BJ (cell line): ENCODE data around the gene LDLRAD1. TPM values are rescaled to one million over a fixed set of nuclear protein-coding genes. Genes with fewer than 3 reads are reported as not detected.

Experiments
- CTCF ChIA-PET: fragments of 350-600 bp; formaldehyde crosslinking; extraction: SDS; loops from one replicate; lab custom pipeline; 2021; ENCODE audit warnings: antibody characterized with exemption, inconsistent platforms; lab: Yijun Ruan, JAX
- POLR2A ChIA-PET: fragments of 300-600 bp; sonication (Branson Sonifier 250); formaldehyde crosslinking; extraction: SDS; loops from one replicate; lab custom pipeline; 2021; ENCODE audit warnings: antibody characterized with exemption; lab: Charles Lee
- DNase-seq: peaks from one replicate; pipeline ENCODE4 v3.0.0-alpha.2; 2011; ENCODE audit warnings: low read depth
- H3K27me3 ChIP-seq: 2 replicates; pipeline ENCODE4 v1.6.0; 2011; ENCODE audit warnings: low read length; ENCODE audit not compliant: control insufficient read depth, insufficient read depth
- H3K36me3 ChIP-seq: 2 replicates; pipeline ENCODE4 v1.5.1; 2011; ENCODE audit warnings: low read length; ENCODE audit not compliant: control insufficient read depth, insufficient read depth
- H3K4me3 ChIP-seq: 2 replicates; pipeline ENCODE4 v1.5.1; 2011; ENCODE audit warnings: low read depth, mild to moderate bottlenecking, control low read depth, low read length
- polyA plus RNA-seq: library from polyadenylated mRNA; depleted of rRNA; stranded (reverse); fragments of >200 nt; gene quantifications from 2 replicates; pipeline ENCODE4 v1.2.3, GENCODE V29; 2011
- TF ChIP-seq, protein P1 (sequence below): IDR thresholded peaks from 2 replicates; pipeline ENCODE4 v1.5.1; 2011; ENCODE audit warnings: low read depth, mild to moderate bottlenecking, control low read depth, inconsistent platforms, low read length, moderate library complexity; ENCODE audit not compliant: insufficient read depth

Gene LDLRAD1
- polyA plus RNA-seq, 1 experiment, result not detected

DNA sequence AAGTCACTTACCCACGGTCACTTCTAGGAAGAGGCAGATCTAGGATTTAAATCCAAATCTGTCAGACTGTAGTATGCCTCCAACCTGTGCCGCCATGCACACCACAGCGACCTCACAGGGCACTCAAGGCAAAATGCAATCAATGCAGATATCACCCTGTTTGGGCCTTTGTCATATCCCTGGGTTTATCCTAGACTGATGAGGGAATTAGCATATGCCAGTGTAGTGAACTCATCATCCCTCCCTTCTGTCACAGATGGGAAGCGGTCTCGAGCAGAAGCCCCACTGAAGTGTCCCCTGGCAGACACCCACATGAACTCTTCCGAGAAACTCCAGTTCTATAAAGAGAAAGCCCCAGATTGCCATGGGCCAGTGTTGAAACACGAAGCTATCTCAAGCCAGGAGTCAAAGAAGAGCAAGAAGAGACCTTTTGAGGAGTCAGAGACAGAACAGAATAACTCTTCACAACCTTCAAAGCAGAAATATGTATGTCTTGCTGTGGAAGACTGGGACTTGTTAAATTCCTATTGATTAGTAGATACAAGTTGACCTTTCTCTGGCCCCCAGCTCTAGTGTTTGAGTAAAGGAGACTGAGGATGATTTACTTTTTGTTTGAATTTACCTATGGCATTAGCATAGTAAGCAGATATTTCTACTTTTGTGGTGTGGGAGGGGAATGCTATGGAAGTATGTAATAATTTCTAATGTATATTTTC is 50.4 kb downstream of the LDLRAD1 start:
- Histone ChIP-seq H3K27me3 (no peaks in the 10 kb centered on the region), H3K36me3 (peaks cover 13% of the 10 kb centered on the region), H3K4me3 (no peak overlapping the region)
- DNase-seq, result no peak
- ChIA-PET CTCF (interaction anchor here (1.1 kb wide), 1 partner anchor 107 kb away, joined by 3 read pairs; no protein-coding TSS in a partner anchor), POLR2A (no interaction called here)
- TF ChIP-seq, protein P1, sequence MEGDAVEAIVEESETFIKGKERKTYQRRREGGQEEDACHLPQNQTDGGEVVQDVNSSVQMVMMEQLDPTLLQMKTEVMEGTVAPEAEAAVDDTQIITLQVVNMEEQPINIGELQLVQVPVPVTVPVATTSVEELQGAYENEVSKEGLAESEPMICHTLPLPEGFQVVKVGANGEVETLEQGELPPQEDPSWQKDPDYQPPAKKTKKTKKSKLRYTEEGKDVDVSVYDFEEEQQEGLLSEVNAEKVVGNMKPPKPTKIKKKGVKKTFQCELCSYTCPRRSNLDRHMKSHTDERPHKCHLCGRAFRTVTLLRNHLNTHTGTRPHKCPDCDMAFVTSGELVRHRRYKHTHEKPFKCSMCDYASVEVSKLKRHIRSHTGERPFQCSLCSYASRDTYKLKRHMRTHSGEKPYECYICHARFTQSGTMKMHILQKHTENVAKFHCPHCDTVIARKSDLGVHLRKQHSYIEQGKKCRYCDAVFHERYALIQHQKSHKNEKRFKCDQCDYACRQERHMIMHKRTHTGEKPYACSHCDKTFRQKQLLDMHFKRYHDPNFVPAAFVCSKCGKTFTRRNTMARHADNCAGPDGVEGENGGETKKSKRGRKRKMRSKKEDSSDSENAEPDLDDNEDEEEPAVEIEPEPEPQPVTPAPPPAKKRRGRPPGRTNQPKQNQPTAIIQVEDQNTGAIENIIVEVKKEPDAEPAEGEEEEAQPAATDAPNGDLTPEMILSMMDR, result no peak

DNA sequence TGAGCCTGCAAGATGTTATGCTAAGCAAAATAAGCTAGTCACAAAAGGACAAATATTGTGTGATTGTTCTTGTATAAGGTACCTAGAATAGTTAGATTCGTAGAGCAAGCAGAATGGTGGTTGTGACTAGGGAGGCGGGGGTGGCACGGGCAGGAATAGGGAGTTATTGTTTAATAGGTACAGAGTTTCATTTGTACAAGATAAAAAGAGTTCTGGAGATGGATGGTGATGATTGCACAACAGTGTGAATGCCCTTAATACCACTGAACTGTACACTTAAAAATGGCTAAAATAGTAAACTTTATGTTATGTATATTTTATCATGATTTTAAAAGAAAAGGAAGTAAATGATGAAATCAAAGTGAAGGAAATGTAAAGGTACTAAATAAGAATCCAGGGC is 51.2 kb downstream of the LDLRAD1 start:
- ChIA-PET POLR2A (no interaction called here), CTCF (no interaction called here)
- no peak for DNase-seq
- Histone ChIP-seq H3K27me3 (no peaks in the 10 kb centered on the region), H3K36me3 (peaks cover 14% of the 10 kb centered on the region), H3K4me3 (no peak overlapping the region)
- TF ChIP-seq, protein P1, result no peak

DNA sequence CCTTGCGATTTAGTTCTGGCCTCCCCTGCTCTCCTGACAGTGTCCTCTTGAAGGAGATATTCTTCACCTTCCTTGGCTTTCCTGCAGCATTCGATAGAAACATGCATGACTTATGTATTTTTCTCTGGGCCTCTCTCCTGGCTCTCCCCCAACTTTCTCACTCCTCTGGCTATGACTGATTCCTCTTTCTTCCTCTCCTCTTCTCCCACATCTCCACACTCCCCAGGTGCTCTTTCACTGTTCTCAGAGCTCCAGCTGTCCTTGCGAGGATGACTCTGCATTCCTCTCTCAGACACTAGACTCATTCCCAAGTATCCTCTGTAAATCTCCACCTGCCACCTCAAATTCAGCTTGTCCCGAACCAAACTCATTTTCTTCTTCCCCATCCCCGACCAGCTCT is 53.9 kb downstream of the LDLRAD1 start:
- DNase-seq, result no peak

DNA sequence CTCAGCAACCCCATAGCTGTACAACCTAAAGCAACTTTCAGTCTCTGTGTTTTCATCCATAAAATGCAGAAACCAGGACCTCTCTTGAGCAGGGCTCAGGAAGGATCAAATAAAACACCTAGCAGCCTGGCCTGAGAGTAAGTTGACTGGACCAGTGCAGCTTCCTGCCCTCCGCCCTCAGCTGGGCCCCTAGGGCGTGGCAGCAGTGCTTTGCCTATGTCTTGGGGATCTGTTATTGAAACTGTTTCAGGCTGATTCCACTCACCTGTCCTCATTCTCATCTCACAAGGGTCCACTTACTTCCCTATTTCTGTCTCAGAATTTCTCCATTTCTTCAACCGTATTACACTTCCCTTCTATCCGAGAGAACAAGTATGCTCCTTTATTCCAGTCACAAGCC is 54.5 kb downstream of the LDLRAD1 start:
- POLR2A ChIA-PET, result no interaction called here
- Histone ChIP-seq H3K27me3 (no peaks in the 10 kb centered on the region), H3K36me3 (peaks cover 15% of the 10 kb centered on the region), H3K4me3 (no peak overlapping the region)
- TF ChIP-seq, protein P1, result no peak
- CTCF ChIA-PET, result interaction anchor here (1.0 to 1.7 kb wide), 2 partner anchors 10 to 15 kb away, joined by 3 to 6 read pairs; no protein-coding TSS in a partner anchor
- no peak for DNase-seq

More for the DNA sequence above, 53.9 kb downstream of the LDLRAD1 start:
- Histone ChIP-seq H3K27me3 (no peaks in the 10 kb centered on the region), H3K36me3 (peaks cover 15% of the 10 kb centered on the region), H3K4me3 (no peak overlapping the region)
- TF ChIP-seq, protein P1, result no peak
- ChIA-PET POLR2A (no interaction called here), CTCF (interaction anchor here (1.7 kb wide), 1 partner anchor 15 kb away, joined by 6 read pairs; no protein-coding TSS in a partner anchor)

DNA sequence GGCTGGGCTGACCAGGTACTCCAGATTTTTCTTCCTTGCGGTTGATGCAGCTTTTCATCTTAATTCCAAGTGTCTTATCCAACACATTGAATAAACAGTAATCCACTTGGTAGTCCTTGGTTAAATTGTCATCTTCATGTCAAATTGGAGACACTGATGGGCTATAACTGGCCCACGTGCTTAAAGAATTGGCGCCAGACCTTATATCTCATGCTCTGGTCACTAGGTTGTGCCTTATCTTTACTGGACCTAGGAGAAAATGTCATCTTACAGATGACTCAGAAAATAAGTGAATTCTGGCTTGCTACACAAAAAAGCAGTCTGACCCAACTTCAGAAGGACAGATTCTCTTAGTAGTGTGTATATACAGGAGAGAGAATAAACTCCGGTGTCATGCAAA is 55.6 kb downstream of the LDLRAD1 start:
- ChIA-PET POLR2A (no interaction called here), CTCF (interaction anchor here (0.5 to 1.7 kb wide), 2 partner anchors 14 to 39 kb away, joined by 3 to 6 read pairs; no protein-coding TSS in a partner anchor)
- peaks cover 13% of the 10 kb centered on the region for H3K36me3 ChIP-seq
- no peak for DNase-seq
- TF ChIP-seq, protein P1, result no peak
- no peaks in the 10 kb centered on the region for H3K27me3 ChIP-seq
- no peak overlapping the region for H3K4me3 ChIP-seq
